Ovary (tissue), 9 donors: Measurements from ENCODE around the gene TSHZ2. TPM values are rescaled to one million over a fixed set of nuclear protein-coding genes. Genes with fewer than 3 reads are reported as not detected.

Experiments
- DNase-seq, 5 donors: peaks; one replicate each; pipeline ENCODE4 v3.0.0-alpha.2; 2019 to 2020
- H3K27ac ChIP-seq, 2 donors: fragments of 200-600 bp; one replicate each; pipeline versions ENCODE4 v1.5.1 to v1.8.0; 2019 to 2022
- H3K27me3 ChIP-seq: fragments of 200-600 bp; one replicate; pipeline ENCODE4 v1.8.0; 2022
- H3K36me3 ChIP-seq: fragments of 200-600 bp; sonication (generic); one replicate; pipeline ENCODE4 v1.5.1; 2019
- H3K4me1 ChIP-seq: one replicate; pipeline ENCODE4 v1.8.1; 2013; ENCODE audit warnings: mild to moderate bottlenecking, moderate library complexity; ENCODE audit not compliant: insufficient read depth
- H3K4me3 ChIP-seq: fragments of 200-600 bp; sonication (generic); one replicate; pipeline ENCODE4 v1.5.1; 2017
- H3K9me3 ChIP-seq, 2 donors: fragments of 200-600 bp in 1 of 2; sonication (generic) in 1 of 2; one replicate each; pipeline versions ENCODE4 v1.5.1 to v1.8.1; 2013 to 2019; ENCODE audit warnings: mild to moderate bottlenecking in 1 of 2, moderate library complexity in 1 of 2
- CTCF ChIP-seq, 3 donors: fragments of 450-650 bp in 2 of 3; fragments of 200-600 bp in 1 of 3; IDR thresholded peaks; one replicate each; pipeline versions ENCODE4 v1.5.1 to v1.8.0; 2016 to 2022; ENCODE audit warnings: antibody characterized with exemption in 3 of 3, mild to moderate bottlenecking in 1 of 3
- EP300 ChIP-seq: sonication (generic); formaldehyde crosslinking; IDR thresholded peaks from one replicate; pipeline ENCODE4 v1.6.1; 2017; ENCODE audit warnings: antibody characterized with exemption
- POLR2A ChIP-seq: fragments of 450-650 bp; IDR thresholded peaks from one replicate; pipeline ENCODE4 v1.6.1; 2017; ENCODE audit warnings: antibody characterized with exemption, mild to moderate bottlenecking, moderate library complexity
- WGBS, 3 donors: extraction: QIAGEN DNeasy Blood & Tissue Kit in 1 of 3; methylation state at CpG; one replicate each; pipeline versions ENCODE4 v1.1.5 to v1.1.7; 2013 to 2017; 5-methylcytosine and 5-hydroxymethylcytosine counted together
- intact Hi-C, 4 donors: fragments of 100-400 bp; cut with DNase I; formaldehyde crosslinking; loops; one replicate each; pipeline versions ENCODE4 v1.11.0 to v1.15.1; 2022 to 2023
- polyA plus RNA-seq, 2 donors: library from polyadenylated mRNA; stranded (reverse); fragments of 200-250 nt in 1 of 2; fragments of 350-450 nt in 1 of 2; fragmentation: Illumina TruSeq in 1 of 2; extraction: RNeasy Lipid Tissue Mini Kit (QIAGEN cat#74804) in 1 of 2; gene quantifications; one replicate each; pipeline ENCODE4 v1.2.3, GENCODE V29; 2013 to 2014
- total RNA-seq, 7 donors: library from RNA; depleted of rRNA in 2 of 7; stranded (reverse); fragments of >200 nt in 2 of 7; fragmentation: NEBNext Ultra II Directional in 3 of 7; extraction: Animal tissue kit (Norgen Biotek cat#: 25700) in 3 of 7; gene quantifications; one replicate each; pipeline versions ENCODE4 v1.1.0 to v1.2.4, GENCODE V29; 2016 to 2023
- donor health status: DM: no; HTN: no; CAD: no; lungs with moderate emphysema.
- donor health status: DM: no; HTN: no; CAD: no.
- donor health status: Bipolar disorder and iron deficiency.
- donor health status: DM: yes; HTN: yes; CAD: no.
- donor health status: DM: no; HTN: no; CAD: no.
- donor health status: DM: yes; HTN: yes; CAD: no.

Gene TSHZ2
- total and polyA plus RNA-seq, 9 donors, result 18.2 to 113 (median 40.2) TPM

GRCh38 chr20:52999040-52999439 lies 26.9 kb downstream of the TSHZ2 start:
- intact Hi-C loops, result no loop called here
- Histone ChIP-seq H3K36me3 (no peaks in the 10 kb centered on the region), H3K4me3 (no peak overlapping the region), H3K4me1 (peaks cover 7% of the 10 kb centered on the region), H3K27me3 (no peaks in the 10 kb centered on the region), H3K9me3 (no peaks in the 10 kb centered on the region), H3K27ac (no peak overlapping the region)
- no peak for DNase-seq
- 51 to 56% (median 55%) methylated on average over 2 of the region's 2 CpGs for WGBS, 3 donors
- TF ChIP-seq CTCF (IDR thresholded peaks at IDR 0.05) (no peak), EP300 (no peak), POLR2A (no peak)

GRCh38 chr20:53001498-53002301 lies 29.5 kb downstream of the TSHZ2 start:
- no peak for DNase-seq
- TF ChIP-seq EP300 (no peak), POLR2A (no peak), CTCF (IDR thresholded peaks at IDR 0.05) (no peak)
- intact Hi-C loops, result no loop called here
- H3K9me3 ChIP-seq, result no peaks in the 10 kb centered on the region
- no peaks in the 10 kb centered on the region for H3K36me3 ChIP-seq
- WGBS, 3 donors, result 47 to 49% (median 47%) methylated on average over 9 of the region's 9 CpGs
- no peak overlapping the region for H3K4me3 ChIP-seq
- no peaks in the 10 kb centered on the region for H3K27me3 ChIP-seq
- H3K27ac ChIP-seq, result no peak overlapping the region
- H3K4me1 ChIP-seq, result peaks cover 7% of the 10 kb centered on the region

GRCh38 chr20:53002786-53003185 lies 30.6 kb downstream of the TSHZ2 start:
- Histone ChIP-seq H3K4me1 (peaks cover 7% of the 10 kb centered on the region), H3K9me3 (no peaks in the 10 kb centered on the region), H3K36me3 (no peaks in the 10 kb centered on the region), H3K4me3 (no peak overlapping the region), H3K27me3 (no peaks in the 10 kb centered on the region), H3K27ac (no peak overlapping the region)
- DNase-seq, result no peak
- TF ChIP-seq POLR2A (no peak), EP300 (no peak), CTCF (IDR thresholded peaks at IDR 0.05) (no peak)
- WGBS, 3 donors, result 56 to 60% (median 57%) methylated on average over 5 of the region's 5 CpGs
- intact Hi-C loops, result no loop called here

- Histone ChIP-seq H3K27ac (no peak overlapping the region), H3K4me3 (no peak overlapping the region), H3K4me1 (peaks cover 7% of the 10 kb centered on the region), H3K9me3 (no peaks in the 10 kb centered on the region), H3K36me3 (no peaks in the 10 kb centered on the region), H3K27me3 (no peaks in the 10 kb centered on the region)
- DNase-seq, result no peak
- TF ChIP-seq CTCF (IDR thresholded peaks at IDR 0.05), result no peak
- no peak for TF ChIP-seq POLR2A
- TF ChIP-seq EP300, result no peak
- intact Hi-C loops, result no loop called here
- 69 to 78% (median 72%) methylated on average over 10 of the region's 10 CpGs for WGBS, 3 donors
Measured at GRCh38 chr20:53003420-53004154, 31.4 kb downstream of the TSHZ2 start.
